WTC11 (cell line): ENCODE data around the gene LILRB2. TPM values are rescaled to one million over a fixed set of nuclear protein-coding genes. Genes with fewer than 3 reads are reported as not detected.

ENCODE experiments used
- ATAC-seq: fragments of 200-7000 bp; cut with Tn5 transposase; 2 replicates; pipeline ENCODE4 v1.10.0; 2021; ENCODE audit warnings: mild to moderate bottlenecking, moderate library complexity
- CTCF ChIA-PET: fragments of 300-600 bp; sonication (Branson Sonifier 250); formaldehyde crosslinking; loops from one replicate; lab custom pipeline; 2021; ENCODE audit warnings: antibody characterized with exemption; lab: Charles Lee
- POLR2A ChIA-PET: fragments of 350-600 bp; sonication (Branson Sonifier 250); formaldehyde crosslinking; loops from one replicate; lab custom pipeline; 2021; ENCODE audit warnings: antibody characterized with exemption; lab: Charles Lee
- DNase-seq: peaks from one replicate; pipeline ENCODE4 v3.0.0; 2021; ENCODE audit warnings: low spot score
- H3K27ac Mint-ChIP-seq: 2 replicates; pipeline ENCODE4 v1.8.0; 2021; ENCODE audit warnings: mixed read lengths
- H3K27me3 Mint-ChIP-seq: 2 replicates; pipeline ENCODE4 v1.8.0; 2021; ENCODE audit warnings: low read depth, mild to moderate bottlenecking, moderate library complexity, mixed read lengths
- H3K36me3 Mint-ChIP-seq: 2 replicates; pipeline ENCODE4 v1.8.0; 2021; ENCODE audit warnings: mixed read lengths
- H3K4me1 Mint-ChIP-seq: 2 replicates; pipeline ENCODE4 v1.8.0; 2022; ENCODE audit warnings: mixed read lengths
- H3K4me3 Mint-ChIP-seq: 2 replicates; pipeline ENCODE4 v1.8.0; 2021; ENCODE audit warnings: mild to moderate bottlenecking, moderate library complexity, mixed read lengths
- H3K9me3 Mint-ChIP-seq: 2 replicates; pipeline ENCODE4 v1.8.0; 2021; ENCODE audit warnings: mixed read lengths
- AFF4 ChIP-seq: sonication (generic); formaldehyde crosslinking; IDR thresholded peaks from 2 replicates; pipeline ENCODE4 v1.8.1; 2023; ENCODE audit warnings: mild to moderate bottlenecking, missing genetic modification reagents, borderline replicate concordance
- ATF3 ChIP-seq: sonication (generic); formaldehyde crosslinking; conservative IDR thresholded peaks from 2 replicates; pipeline ENCODE4 v1.8.1; 2022; ENCODE audit warnings: mild to moderate bottlenecking, missing genetic modification reagents
- CDX4 ChIP-seq: fragments of 250-450 bp; sonication (Bioruptor Pico); IDR thresholded peaks from 2 replicates; pipeline ENCODE4 v1.9.0; 2021; ENCODE audit warnings: moderate library complexity, mild to moderate bottlenecking, inconsistent platforms, borderline replicate concordance
- CREB1 ChIP-seq: sonication (generic); formaldehyde crosslinking; IDR thresholded peaks from 2 replicates; pipeline ENCODE4 v1.8.0; 2023; ENCODE audit warnings: mild to moderate bottlenecking, missing genetic modification reagents
- E2F4 ChIP-seq: sonication (generic); formaldehyde crosslinking; IDR thresholded peaks from 2 replicates; pipeline ENCODE4 v1.8.1; 2022; ENCODE audit warnings: low read depth, mild to moderate bottlenecking, moderate library complexity, missing genetic modification reagents, borderline replicate concordance
- ELF4 ChIP-seq: sonication (generic); formaldehyde crosslinking; IDR thresholded peaks from 2 replicates; pipeline ENCODE4 v1.8.1; 2022; ENCODE audit warnings: low read depth, mild to moderate bottlenecking, moderate library complexity, missing genetic modification reagents
- IRF2 ChIP-seq: sonication (generic); formaldehyde crosslinking; IDR thresholded peaks from 2 replicates; pipeline ENCODE4 v1.8.0; 2022; ENCODE audit warnings: low read depth, missing genetic modification reagents, borderline replicate concordance
- TEAD1 ChIP-seq: sonication (generic); formaldehyde crosslinking; IDR thresholded peaks from 2 replicates; pipeline ENCODE4 v1.8.0; 2022; ENCODE audit warnings: mild to moderate bottlenecking, missing genetic modification reagents
- TP53 ChIP-seq: sonication (generic); formaldehyde crosslinking; IDR thresholded peaks from 2 replicates; pipeline ENCODE4 v1.8.1; 2023; ENCODE audit warnings: mild to moderate bottlenecking, missing genetic modification reagents
- ZNF416 ChIP-seq: fragments of 250-450 bp; sonication (Bioruptor Pico); IDR thresholded peaks from 2 replicates; pipeline ENCODE4 v1.9.0; 2021; ENCODE audit warnings: mild to moderate bottlenecking, inconsistent platforms
- total RNA-seq: library from RNA; stranded (reverse); gene quantifications from 3 replicates; pipeline ENCODE4 v1.2.3, GENCODE V29; 2021
- TF ChIP-seq, protein P1 (sequence below): sonication (generic); formaldehyde crosslinking; IDR thresholded peaks from 2 replicates; pipeline ENCODE4 v1.8.0; 2022; ENCODE audit warnings: mild to moderate bottlenecking, missing genetic modification reagents
- TF ChIP-seq, protein P2 (sequence below): fragments of 250-450 bp; sonication (Bioruptor Pico); IDR thresholded peaks from 2 replicates; pipeline ENCODE4 v1.9.0; 2021; ENCODE audit warnings: mild to moderate bottlenecking
- TF ChIP-seq, protein P3 (sequence below): sonication (generic); formaldehyde crosslinking; IDR thresholded peaks from 2 replicates; pipeline ENCODE4 v1.8.1; 2022; ENCODE audit warnings: mild to moderate bottlenecking, missing genetic modification reagents, moderate library complexity, borderline replicate concordance

Gene LILRB2
- total RNA-seq, 1 experiment from 2014 or later = not detected

GRCh38 chr19:54315956-54316355 is 35.0 kb upstream of the LILRB2 start:
- Mint-ChIP-seq H3K27me3 (peaks cover 18% of the 10 kb centered on the region), H3K4me3 (no peak overlapping the region), H3K4me1 (peaks cover 12% of the 10 kb centered on the region), H3K9me3 (peaks cover 16% of the 10 kb centered on the region), H3K36me3 (peaks cover 4% of the 10 kb centered on the region), H3K27ac (no peak overlapping the region)
- TF ChIP-seq ATF3 (CRISPR knock-in tag) = no peak
- CTCF ChIA-PET = interaction anchor here (0.5 to 3.6 kb wide), 5 partner anchors 18 to 151 kb away, joined by 3 to 36 read pairs (median 8); partner anchors contain the start of gene MBOAT7
- DNase-seq = no peak
- no peak for ATAC-seq
- POLR2A ChIA-PET = interaction anchor here (1.3 kb wide), 1 partner anchor 106 kb away, joined by 4 read pairs; no protein-coding TSS in a partner anchor

GRCh38 chr19:54312436-54313377 is 31.8 kb upstream of the LILRB2 start, which contains the start of gene LILRA5:
Gene LILRA5 (minus strand): TSS chr19:54313166. CDS start chr19:54313019, 147 bp downstream.
- ATAC-seq = no peak
- no peak within 1 kb of the TSS for H3K4me3 Mint-ChIP-seq
- no peak for DNase-seq
- peaks cover 12% of the 10 kb centered on the region for H3K4me1 Mint-ChIP-seq
- H3K9me3 Mint-ChIP-seq = peaks cover 7% of the 10 kb centered on the region
- no peaks in the 10 kb centered on the region for H3K36me3 Mint-ChIP-seq
- TF ChIP-seq CREB1 (CRISPR knock-in tag) (no peak), TP53 (CRISPR knock-in tag) (no peak), TEAD1 (CRISPR knock-in tag) (no peak), ZNF416 (no peak)
- TF ChIP-seq, protein P1, sequence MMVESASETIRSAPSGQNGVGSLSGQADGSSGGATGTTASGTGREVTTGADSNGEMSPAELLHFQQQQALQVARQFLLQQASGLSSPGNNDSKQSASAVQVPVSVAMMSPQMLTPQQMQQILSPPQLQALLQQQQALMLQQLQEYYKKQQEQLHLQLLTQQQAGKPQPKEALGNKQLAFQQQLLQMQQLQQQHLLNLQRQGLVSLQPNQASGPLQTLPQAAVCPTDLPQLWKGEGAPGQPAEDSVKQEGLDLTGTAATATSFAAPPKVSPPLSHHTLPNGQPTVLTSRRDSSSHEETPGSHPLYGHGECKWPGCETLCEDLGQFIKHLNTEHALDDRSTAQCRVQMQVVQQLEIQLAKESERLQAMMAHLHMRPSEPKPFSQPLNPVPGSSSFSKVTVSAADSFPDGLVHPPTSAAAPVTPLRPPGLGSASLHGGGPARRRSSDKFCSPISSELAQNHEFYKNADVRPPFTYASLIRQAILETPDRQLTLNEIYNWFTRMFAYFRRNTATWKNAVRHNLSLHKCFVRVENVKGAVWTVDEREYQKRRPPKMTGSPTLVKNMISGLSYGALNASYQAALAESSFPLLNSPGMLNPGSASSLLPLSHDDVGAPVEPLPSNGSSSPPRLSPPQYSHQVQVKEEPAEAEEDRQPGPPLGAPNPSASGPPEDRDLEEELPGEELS (CRISPR knock-in tag) = no peak
- ChIA-PET POLR2A (no interaction called here), CTCF (interaction anchor here (1.6 kb wide), 1 partner anchor 47 kb away, joined by 9 read pairs; no protein-coding TSS in a partner anchor)
- no peak within 1 kb of the TSS for H3K27ac Mint-ChIP-seq
- H3K27me3 Mint-ChIP-seq = peaks cover 15% of the 10 kb centered on the region; the same call in 1 of the 2 replicates

- ChIA-PET CTCF (interaction anchor here (1.9 kb wide), 1 partner anchor 14 kb away, joined by 6 read pairs; no protein-coding TSS in a partner anchor), POLR2A (no interaction called here)
- H3K27me3 Mint-ChIP-seq = peaks cover 18% of the 10 kb centered on the region; the same call in 1 of the 2 replicates
- TF ChIP-seq, protein P1 (CRISPR knock-in tag) = no peak
- TF ChIP-seq E2F4 (no peak), CDX4 (CRISPR knock-in tag) (no peak), CREB1 (CRISPR knock-in tag) (no peak), AFF4 (CRISPR knock-in tag) (no peak), IRF2 (CRISPR knock-in tag) (no peak), ELF4 (no peak)
- TF ChIP-seq, protein P2, sequence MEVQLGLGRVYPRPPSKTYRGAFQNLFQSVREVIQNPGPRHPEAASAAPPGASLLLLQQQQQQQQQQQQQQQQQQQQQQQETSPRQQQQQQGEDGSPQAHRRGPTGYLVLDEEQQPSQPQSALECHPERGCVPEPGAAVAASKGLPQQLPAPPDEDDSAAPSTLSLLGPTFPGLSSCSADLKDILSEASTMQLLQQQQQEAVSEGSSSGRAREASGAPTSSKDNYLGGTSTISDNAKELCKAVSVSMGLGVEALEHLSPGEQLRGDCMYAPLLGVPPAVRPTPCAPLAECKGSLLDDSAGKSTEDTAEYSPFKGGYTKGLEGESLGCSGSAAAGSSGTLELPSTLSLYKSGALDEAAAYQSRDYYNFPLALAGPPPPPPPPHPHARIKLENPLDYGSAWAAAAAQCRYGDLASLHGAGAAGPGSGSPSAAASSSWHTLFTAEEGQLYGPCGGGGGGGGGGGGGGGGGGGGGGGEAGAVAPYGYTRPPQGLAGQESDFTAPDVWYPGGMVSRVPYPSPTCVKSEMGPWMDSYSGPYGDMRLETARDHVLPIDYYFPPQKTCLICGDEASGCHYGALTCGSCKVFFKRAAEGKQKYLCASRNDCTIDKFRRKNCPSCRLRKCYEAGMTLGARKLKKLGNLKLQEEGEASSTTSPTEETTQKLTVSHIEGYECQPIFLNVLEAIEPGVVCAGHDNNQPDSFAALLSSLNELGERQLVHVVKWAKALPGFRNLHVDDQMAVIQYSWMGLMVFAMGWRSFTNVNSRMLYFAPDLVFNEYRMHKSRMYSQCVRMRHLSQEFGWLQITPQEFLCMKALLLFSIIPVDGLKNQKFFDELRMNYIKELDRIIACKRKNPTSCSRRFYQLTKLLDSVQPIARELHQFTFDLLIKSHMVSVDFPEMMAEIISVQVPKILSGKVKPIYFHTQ (CRISPR knock-in tag) = no peak
- TF ChIP-seq, protein P3, sequence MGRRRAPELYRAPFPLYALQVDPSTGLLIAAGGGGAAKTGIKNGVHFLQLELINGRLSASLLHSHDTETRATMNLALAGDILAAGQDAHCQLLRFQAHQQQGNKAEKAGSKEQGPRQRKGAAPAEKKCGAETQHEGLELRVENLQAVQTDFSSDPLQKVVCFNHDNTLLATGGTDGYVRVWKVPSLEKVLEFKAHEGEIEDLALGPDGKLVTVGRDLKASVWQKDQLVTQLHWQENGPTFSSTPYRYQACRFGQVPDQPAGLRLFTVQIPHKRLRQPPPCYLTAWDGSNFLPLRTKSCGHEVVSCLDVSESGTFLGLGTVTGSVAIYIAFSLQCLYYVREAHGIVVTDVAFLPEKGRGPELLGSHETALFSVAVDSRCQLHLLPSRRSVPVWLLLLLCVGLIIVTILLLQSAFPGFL = no peak
Observed at GRCh38 chr19:54312011-54312410, 31.1 kb upstream of the LILRB2 start.

More at GRCh38 chr19:54312011-54312410, 31.1 kb upstream of the LILRB2 start:
- H3K4me3 Mint-ChIP-seq = no peak overlapping the region
- ATAC-seq (no peak), DNase-seq (no peak)
- H3K36me3 Mint-ChIP-seq = no peaks in the 10 kb centered on the region
- H3K27ac Mint-ChIP-seq = no peak overlapping the region
- H3K9me3 Mint-ChIP-seq = peaks cover 10% of the 10 kb centered on the region
- H3K4me1 Mint-ChIP-seq = peaks cover 6% of the 10 kb centered on the region
